OCI-LY7 (cell line): Measurements from ENCODE around the gene RNF126.
"Not testable (repeated sequence)": the region's sequence is repeated elsewhere in the genome, so short reads cannot be mapped to it uniquely, and the experiment has no call there.

Experiments used
- CTCF ChIP-seq: fragments of 200-600 bp; sonication (generic); conservative IDR thresholded peaks from 2 replicates; pipeline ENCODE4 v1.5.1; 2014; ENCODE audit warnings: mild to moderate bottlenecking, antibody characterized with exemption, low read length, moderate library complexity, mixed read lengths
- EZH2phosphoT487 ChIP-seq: fragments of 200-600 bp; sonication (generic); IDR thresholded peaks from 2 replicates; pipeline ENCODE4 v1.6.1; 2018; ENCODE audit warnings: low read depth, borderline replicate concordance, mild to moderate bottlenecking, mixed run types, antibody characterized with exemption, low read length, moderate library complexity, mixed read lengths

GRCh38 chr19:668675-669434 lies 5.8 kb upstream of the RNF126 start:
- not testable (repeated sequence) for TF ChIP-seq CTCF, EZH2phosphoT487
